SK-N-SH (cell line): ENCODE measurements around the gene C12orf43. TPM values are rescaled to one million over a fixed set of nuclear protein-coding genes. Genes with fewer than 3 reads are reported as not detected.

ENCODE experiments used
- CTCF ChIA-PET: fragments of 300-600, 350-600 bp; formaldehyde crosslinking; extraction: SDS; loops from one replicate; lab custom pipeline; 2021; lab: Yijun Ruan, JAX
- POLR2A ChIA-PET: fragments of 350-600 bp; sonication (Branson Sonifier 250); formaldehyde crosslinking; extraction: SDS; loops from one replicate; lab custom pipeline; 2020; ENCODE audit warnings: antibody characterized with exemption, inconsistent platforms; lab: Yijun Ruan, JAX
- DNase-seq: peaks from one replicate; pipeline ENCODE4 v3.0.0; 2012
- H2AFZ ChIP-seq: fragments of 200-600 bp; sonication (generic); 2 replicates; pipeline ENCODE4 v1.8.1; 2016; ENCODE audit warnings: antibody characterized with exemption, mild to moderate bottlenecking, low read depth
- H3F3A ChIP-seq: fragments of 200-600 bp; sonication (generic); replicated peaks from 2 replicates; pipeline ENCODE3; 2016; ENCODE audit warnings: antibody characterized with exemption, mild to moderate bottlenecking; ENCODE audit not compliant: insufficient read depth
- H3K27ac ChIP-seq, 2 experiments: fragments of 200-500 bp in 1 of 2; fragments of 200-600 bp in 1 of 2; sonication (Bioruptor generic) in 1 of 2; sonication (generic), shearing (Covaris generic) in 1 of 2; 2 replicates each; pipeline versions ENCODE4 v1.5.1 to v1.6.1; 2014 to 2016; ENCODE audit warnings: low read depth in 2 of 2, inconsistent platforms in 1 of 2, low read length in 1 of 2, mild to moderate bottlenecking in 1 of 2, mixed read lengths in 1 of 2
- H3K27me3 ChIP-seq: fragments of 200-600 bp; sonication (generic), shearing (Covaris generic); 2 replicates; pipeline ENCODE4 v1.6.1; 2016; ENCODE audit warnings: mixed run types; ENCODE audit not compliant: insufficient read depth
- H3K36me3 ChIP-seq, 2 experiments: fragments of 200-500 bp in 1 of 2; fragments of 200-600 bp in 1 of 2; sonication (Bioruptor generic) in 1 of 2; sonication (generic) in 1 of 2; replicated peaks in 1 of 2; 2 replicates each; pipeline versions ENCODE3 to v1.5.1; 2014 to 2016; ENCODE audit warnings: low read length in 1 of 2, mild to moderate bottlenecking in 1 of 2; ENCODE audit not compliant: insufficient read depth in 2 of 2, control insufficient read depth in 1 of 2
- H3K4me1 ChIP-seq, 2 experiments: fragments of 200-500 bp in 1 of 2; fragments of 200-600 bp in 1 of 2; sonication (Bioruptor generic) in 1 of 2; sonication (generic), shearing (Covaris generic) in 1 of 2; 2 replicates each; pipeline versions ENCODE4 v1.5.1 to v1.6.1; 2014 to 2016; ENCODE audit warnings: low read depth in 1 of 2, low read length in 1 of 2, mixed run types in 1 of 2; ENCODE audit not compliant: insufficient read depth in 2 of 2, control insufficient read depth in 1 of 2
- H3K4me2 ChIP-seq: fragments of 200-600 bp; sonication (generic), shearing (Covaris generic); 2 replicates; pipeline ENCODE4 v1.6.1; 2017; ENCODE audit warnings: mixed run types
- H3K4me3 ChIP-seq, 2 experiments: fragments of 200-500 bp in 1 of 2; fragments of 200-600 bp in 1 of 2; sonication (Bioruptor generic) in 1 of 2; sonication (generic), shearing (Covaris generic) in 1 of 2; 2 replicates each; pipeline versions ENCODE4 v1.5.1 to v1.8.1; 2014 to 2016; ENCODE audit warnings: low read depth in 2 of 2, inconsistent platforms in 1 of 2, low read length in 1 of 2, mild to moderate bottlenecking in 1 of 2, mixed read lengths in 1 of 2, moderate library complexity in 1 of 2
- H3K79me2 ChIP-seq: fragments of 200-600 bp; sonication (generic); 2 replicates; pipeline ENCODE4 v1.8.1; 2017; ENCODE audit warnings: mild to moderate bottlenecking; ENCODE audit not compliant: insufficient read depth
- H3K9ac ChIP-seq: fragments of 200-600 bp; sonication (generic); 2 replicates; pipeline ENCODE4 v1.6.1; 2017; ENCODE audit warnings: mixed run types
- H3K9me2 ChIP-seq: fragments of 200-600 bp; sonication (generic); 2 replicates; pipeline ENCODE4 v1.6.1; 2017; ENCODE audit warnings: mixed run types
- H3K9me3 ChIP-seq: fragments of 200-600 bp; sonication (generic); 2 replicates; pipeline ENCODE4 v1.6.1; 2017; ENCODE audit warnings: mixed run types, mild to moderate bottlenecking, moderate library complexity
- H4K20me1 ChIP-seq: fragments of 200-600 bp; sonication (generic); 2 replicates; pipeline ENCODE4 v1.6.1; 2017; ENCODE audit warnings: mild to moderate bottlenecking, mixed run types; ENCODE audit not compliant: insufficient read depth
- FOXM1 ChIP-seq: IDR thresholded peaks from 2 replicates; pipeline ENCODE4 v1.4.0; 2012; ENCODE audit warnings: low read depth, mild to moderate bottlenecking
- GABPA ChIP-seq: IDR thresholded peaks from 2 replicates; pipeline ENCODE4 v1.4.0; 2012; ENCODE audit warnings: low read depth, mild to moderate bottlenecking
- GATA2 ChIP-seq: sonication (generic); formaldehyde crosslinking; IDR thresholded peaks from 2 replicates; pipeline ENCODE4 v1.5.0; 2020; ENCODE audit warnings: mild to moderate bottlenecking, missing genetic modification reagents
- MAX ChIP-seq: IDR thresholded peaks from 2 replicates; pipeline ENCODE4 v1.4.0; 2012; ENCODE audit warnings: low read depth
- NRF1 ChIP-seq: IDR thresholded peaks from 2 replicates; pipeline ENCODE4 v1.6.1; 2012; ENCODE audit warnings: low read depth, mild to moderate bottlenecking, low read length
- PBX3 ChIP-seq: IDR thresholded peaks from 2 replicates; pipeline ENCODE4; 2012
- POLR2AphosphoS5 ChIP-seq: IDR thresholded peaks from 2 replicates; pipeline ENCODE4 v1.6.1; 2012; ENCODE audit warnings: low read depth, low read length
- RCOR1 ChIP-seq: fragments of 150-350 bp; IDR thresholded peaks from 2 replicates; pipeline ENCODE4 v1.6.1; 2017; ENCODE audit warnings: antibody characterized with exemption, low read length
- RXRA ChIP-seq: IDR thresholded peaks from 2 replicates; pipeline ENCODE4 v1.4.0; 2012; ENCODE audit warnings: low read depth, mild to moderate bottlenecking, borderline replicate concordance
- SIN3A ChIP-seq: IDR thresholded peaks from 2 replicates; pipeline ENCODE4 v1.6.1; 2012; ENCODE audit warnings: low read depth, mild to moderate bottlenecking, low read length, moderate library complexity, borderline replicate concordance
- TEAD4 ChIP-seq: IDR thresholded peaks from 2 replicates; pipeline ENCODE4 v1.4.0; 2012; ENCODE audit warnings: mild to moderate bottlenecking, borderline replicate concordance; ENCODE audit not compliant: insufficient read depth
- WGBS: methylation state at CpG from one replicate; pipeline ENCODE4 v1.1.6; 2017; ENCODE audit warnings: low lambda C conversion rate; 5-methylcytosine and 5-hydroxymethylcytosine counted together
- polyA plus RNA-seq, 3 experiments: library from polyadenylated mRNA; depleted of rRNA; stranded (reverse); fragments of >200 nt; gene quantifications; 2 replicates each; pipeline ENCODE4 v1.2.3, GENCODE V29; 2012

Gene C12orf43
- polyA plus RNA-seq, 1 of the 3 experiments (the other 2 are of a cell fraction): 13.9 TPM

- TF ChIP-seq TEAD4 (no peak), SIN3A (no peak), GATA2 (CRISPR knock-in tag) (no peak), GABPA (no peak)
Measured at GRCh38 chr12:120982659-120983058, 33.6 kb downstream of the C12orf43 start (continued).

- TF ChIP-seq TEAD4 (no peak), MAX (no peak)
- no peaks in the 10 kb centered on the region for H3K27me3 ChIP-seq
- H3K4me2 ChIP-seq: no peak overlapping the region
- no peaks in the 10 kb centered on the region for H3F3A ChIP-seq
- H3K79me2 ChIP-seq: no peaks in the 10 kb centered on the region
- no peaks in the 10 kb centered on the region for H3K9me3 ChIP-seq
- H3K4me3 ChIP-seq: no peak overlapping the region
- no peak overlapping the region for H2AFZ ChIP-seq
- no peaks in the 10 kb centered on the region for H4K20me1 ChIP-seq
- no peak for DNase-seq
- ChIA-PET CTCF (interaction anchor here (1.3 to 3.9 kb wide), 7 partner anchors 10 to 335 kb away, joined by 3 to 23 read pairs (median 4); no protein-coding TSS in a partner anchor), POLR2A (no interaction called here)
- no peak overlapping the region for H3K27ac ChIP-seq
- H3K9ac ChIP-seq: no peak overlapping the region
- H3K4me1 ChIP-seq: peaks cover 0 to 5% of the 10 kb centered on the region in 2 experiments; a peak in 1 of 4 replicates
- H3K36me3 ChIP-seq: no peaks in the 10 kb centered on the region
- no peaks in the 10 kb centered on the region for H3K9me2 ChIP-seq
- WGBS: 46% methylated on average over 6 of the region's 6 CpGs
Measured at GRCh38 chr12:120981407-120981941, 34.8 kb downstream of the C12orf43 start.

GRCh38 chr12:120980800-120981368 lies 35.4 kb downstream of the C12orf43 start:
- TF ChIP-seq FOXM1: no peak
- TF ChIP-seq PBX3: no peak
- TF ChIP-seq RXRA: no peak
- TF ChIP-seq RCOR1: no peak
- TF ChIP-seq POLR2AphosphoS5: no peak
- TF ChIP-seq NRF1: no peak
- H3K4me2 ChIP-seq: no peak overlapping the region
- 64% methylated on average over 12 of the region's 13 CpGs for WGBS
- DNase-seq: no peak
- H3K4me1 ChIP-seq: peaks cover 0 to 5% of the 10 kb centered on the region in 2 experiments; a peak in 1 of 4 replicates
- H3K27ac ChIP-seq: no peak overlapping the region
- no peak overlapping the region for H3K4me3 ChIP-seq
- no peaks in the 10 kb centered on the region for H3K79me2 ChIP-seq
- no peaks in the 10 kb centered on the region for H3K36me3 ChIP-seq
- H2AFZ ChIP-seq: no peak overlapping the region
- ChIA-PET POLR2A (no interaction called here), CTCF (interaction anchor here (1.3 to 3.9 kb wide), 7 partner anchors 10 to 334 kb away, joined by 3 to 23 read pairs (median 4); no protein-coding TSS in a partner anchor)
- no peaks in the 10 kb centered on the region for H3K27me3 ChIP-seq
- no peaks in the 10 kb centered on the region for H3F3A ChIP-seq
- no peaks in the 10 kb centered on the region for H3K9me2 ChIP-seq
- no peaks in the 10 kb centered on the region for H4K20me1 ChIP-seq
- H3K9me3 ChIP-seq: no peaks in the 10 kb centered on the region
- H3K9ac ChIP-seq: no peak overlapping the region
